Cardiac muscle cell (in vitro differentiated cells and primary cell): ENCODE results near the gene TMEM18. TPM values are rescaled to one million over a fixed set of nuclear protein-coding genes. Genes with fewer than 3 reads are reported as not detected.
"Not testable (repeated sequence)": the region's sequence is repeated elsewhere in the genome, so short reads cannot be mapped to it uniquely, and the experiment has no call there.

Experiments used
- DNase-seq, 2 donors: peaks; one replicate each; pipeline versions ENCODE4 v3.0.0 to v3.0.0-alpha.2; 2010 to 2017; ENCODE audit warnings: low read depth in 1 of 2, low spot score in 1 of 2
- H3K27ac ChIP-seq: fragments of 200-600 bp; sonication (generic); 2 replicates; pipeline ENCODE4 v1.5.1; 2016
- H3K27me3 ChIP-seq: fragments of 200-600 bp; sonication (generic); 2 replicates; pipeline ENCODE4 v1.6.0; 2016; ENCODE audit warnings: control low read depth
- H3K36me3 ChIP-seq: fragments of 200-600 bp; sonication (generic); 2 replicates; pipeline ENCODE4 v1.5.1; 2016; ENCODE audit warnings: control low read depth
- H3K4me1 ChIP-seq: fragments of 200-600 bp; sonication (generic); 2 replicates; pipeline ENCODE4 v1.8.1; 2017; ENCODE audit warnings: low read depth, mild to moderate bottlenecking, mixed run types
- H3K4me3 ChIP-seq: fragments of 200-600 bp; sonication (generic); 2 replicates; pipeline ENCODE4 v1.5.1; 2016; ENCODE audit warnings: mild to moderate bottlenecking
- H3K9me3 ChIP-seq: fragments of 200-600 bp; sonication (generic); 2 replicates; pipeline ENCODE4 v1.5.1; 2017; ENCODE audit warnings: low read depth, mild to moderate bottlenecking, control low read depth
- polyA plus RNA-seq: library from polyadenylated mRNA; unstranded; fragments of >200 nt; fragmentation: Nextera tagmentation; extraction: Ambion mirVana; gene quantifications from 2 replicates; pipeline ENCODE4 v1.2.1, GENCODE V29; 2016
- total RNA-seq: library from RNA; depleted of rRNA; stranded (reverse); fragments of >200 nt; gene quantifications from 2 replicates; pipeline ENCODE4 v1.2.3, GENCODE V29; 2016
- TF ChIP-seq, protein P1 (sequence below): IDR thresholded peaks from 2 replicates; pipeline ENCODE4 v1.5.1; 2012; ENCODE audit warnings: low read depth, mild to moderate bottlenecking, low read length

TMEM18 gene
- total and polyA plus RNA-seq, 2 experiments from 2014 or later, result 38.3 to 42.1 TPM

DNA sequence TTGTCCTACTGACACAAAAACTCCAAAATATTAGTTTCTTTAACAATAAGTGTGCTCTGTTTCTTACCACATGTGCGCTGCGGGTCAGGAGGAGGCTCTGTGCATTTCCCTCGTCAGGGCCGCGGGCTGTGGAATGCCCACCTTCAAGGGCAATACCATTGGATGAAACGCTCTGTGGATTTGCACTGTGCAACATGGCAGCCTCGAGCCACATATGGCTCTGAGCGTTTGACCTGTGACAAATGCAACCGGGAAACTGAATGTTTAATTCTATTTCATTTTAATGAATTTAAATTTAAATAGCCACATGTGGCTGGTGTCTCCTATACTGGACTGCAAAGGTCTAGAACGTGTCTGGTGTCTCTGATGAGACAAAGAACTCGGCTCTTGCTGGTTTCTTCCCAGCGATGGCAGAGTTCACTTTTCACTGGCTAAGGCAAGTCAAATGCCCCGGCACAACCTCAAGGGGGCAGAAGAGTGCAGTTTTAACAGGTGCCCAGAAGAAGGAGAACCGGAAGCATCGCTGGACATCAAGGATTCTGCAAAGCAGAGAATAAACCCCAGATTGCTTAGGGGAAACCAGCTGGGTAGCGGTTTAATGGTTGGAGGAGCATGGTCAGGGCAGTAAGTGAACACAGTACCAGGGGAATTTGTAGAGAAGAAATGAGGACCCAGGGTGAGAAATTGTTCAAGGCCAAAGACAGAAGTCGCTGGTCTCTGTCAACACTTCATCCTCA is 37.0 kb upstream of the TMEM18 start:
- Histone ChIP-seq H3K27me3 (peaks cover 11% of the 10 kb centered on the region), H3K36me3 (no peaks in the 10 kb centered on the region), H3K4me1 (no peaks in the 10 kb centered on the region), H3K27ac (no peak overlapping the region), H3K9me3 (no peaks in the 10 kb centered on the region), H3K4me3 (no peak overlapping the region)
- peak; percentile 61 to 77 for DNase-seq
- TF ChIP-seq, protein P1, sequence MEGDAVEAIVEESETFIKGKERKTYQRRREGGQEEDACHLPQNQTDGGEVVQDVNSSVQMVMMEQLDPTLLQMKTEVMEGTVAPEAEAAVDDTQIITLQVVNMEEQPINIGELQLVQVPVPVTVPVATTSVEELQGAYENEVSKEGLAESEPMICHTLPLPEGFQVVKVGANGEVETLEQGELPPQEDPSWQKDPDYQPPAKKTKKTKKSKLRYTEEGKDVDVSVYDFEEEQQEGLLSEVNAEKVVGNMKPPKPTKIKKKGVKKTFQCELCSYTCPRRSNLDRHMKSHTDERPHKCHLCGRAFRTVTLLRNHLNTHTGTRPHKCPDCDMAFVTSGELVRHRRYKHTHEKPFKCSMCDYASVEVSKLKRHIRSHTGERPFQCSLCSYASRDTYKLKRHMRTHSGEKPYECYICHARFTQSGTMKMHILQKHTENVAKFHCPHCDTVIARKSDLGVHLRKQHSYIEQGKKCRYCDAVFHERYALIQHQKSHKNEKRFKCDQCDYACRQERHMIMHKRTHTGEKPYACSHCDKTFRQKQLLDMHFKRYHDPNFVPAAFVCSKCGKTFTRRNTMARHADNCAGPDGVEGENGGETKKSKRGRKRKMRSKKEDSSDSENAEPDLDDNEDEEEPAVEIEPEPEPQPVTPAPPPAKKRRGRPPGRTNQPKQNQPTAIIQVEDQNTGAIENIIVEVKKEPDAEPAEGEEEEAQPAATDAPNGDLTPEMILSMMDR, result peak; percentile 73

DNA sequence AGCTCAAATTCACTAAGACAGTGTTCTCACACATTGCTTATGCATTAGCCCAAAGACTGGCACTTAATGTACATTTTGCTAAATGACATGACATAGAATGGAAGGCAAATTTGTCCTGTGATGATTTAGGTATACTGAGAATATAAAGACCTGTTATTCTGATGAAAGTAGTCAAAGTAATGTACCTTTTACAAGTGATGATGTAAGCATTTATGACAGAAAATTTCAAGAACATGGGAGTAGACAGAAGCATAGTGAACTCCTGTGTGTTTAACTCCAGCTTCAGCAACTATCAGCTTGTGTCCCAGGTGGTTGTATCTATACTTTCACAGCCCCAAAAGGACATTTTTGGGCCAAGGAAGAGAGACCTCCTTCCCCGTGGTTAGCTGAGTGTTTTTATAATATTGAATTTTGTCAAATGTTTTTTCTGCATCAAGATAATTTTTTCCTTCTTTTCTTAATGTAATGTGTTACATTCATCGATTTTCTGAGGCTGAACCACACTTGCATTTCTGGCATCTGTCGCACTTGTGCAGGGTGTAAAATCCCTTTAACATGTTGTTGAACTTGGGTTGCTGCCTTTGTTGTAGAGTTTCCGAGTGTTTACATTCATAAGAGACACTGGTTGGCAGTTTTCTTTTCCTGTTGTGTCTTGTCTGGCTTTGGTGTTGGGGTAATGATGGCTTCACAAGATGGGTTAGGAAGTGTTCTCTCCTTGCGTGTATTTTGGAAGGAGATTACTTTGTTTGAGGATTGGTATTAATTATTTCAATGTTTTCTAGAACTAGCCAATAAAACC is 33.9 kb upstream of the TMEM18 start:
- TF ChIP-seq, protein P1, result no peak
- no peak overlapping the region for H3K4me3 ChIP-seq
- no peak overlapping the region for H3K27ac ChIP-seq
- no peaks in the 10 kb centered on the region for H3K36me3 ChIP-seq
- DNase-seq, result no peak
- H3K4me1 ChIP-seq, result no peaks in the 10 kb centered on the region
- no peaks in the 10 kb centered on the region for H3K9me3 ChIP-seq
- H3K27me3 ChIP-seq, result peaks cover 11% of the 10 kb centered on the region

DNA sequence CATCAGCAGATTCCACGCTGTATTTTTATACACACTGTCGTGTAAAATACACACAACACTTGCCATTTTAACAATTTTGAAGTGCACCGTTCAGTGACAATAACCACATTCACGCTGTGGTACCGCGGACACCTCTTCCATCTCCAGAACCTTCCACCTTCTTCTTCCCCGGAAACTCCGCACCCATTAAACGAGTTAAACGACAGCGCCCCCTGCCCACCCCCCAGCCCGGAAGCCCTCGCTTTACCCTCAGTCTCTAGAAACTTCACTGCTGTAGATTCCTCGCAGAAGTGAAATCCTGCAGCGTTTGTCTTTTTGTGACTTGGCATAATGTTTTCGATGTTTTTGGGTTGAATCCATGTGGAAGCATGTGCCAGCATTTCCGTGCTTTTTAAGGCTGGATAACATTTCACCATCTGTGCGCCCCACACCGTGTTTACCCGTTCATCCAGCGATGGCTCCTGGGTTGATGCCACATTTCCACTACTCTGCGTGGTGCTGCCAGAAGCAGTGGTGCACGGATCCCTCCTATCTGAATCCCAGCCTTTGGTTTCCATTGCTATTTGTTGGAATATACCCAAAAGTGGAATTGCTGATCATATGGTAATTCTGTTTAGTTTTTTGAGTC is 32.0 kb upstream of the TMEM18 start:
- Histone ChIP-seq H3K4me1 (no peaks in the 10 kb centered on the region), H3K27ac (no peak overlapping the region), H3K27me3 (peaks cover 11% of the 10 kb centered on the region), H3K9me3 (no peaks in the 10 kb centered on the region), H3K36me3 (no peaks in the 10 kb centered on the region), H3K4me3 (no peak overlapping the region)
- TF ChIP-seq, protein P1, result no peak
- DNase-seq, result no peak

DNA sequence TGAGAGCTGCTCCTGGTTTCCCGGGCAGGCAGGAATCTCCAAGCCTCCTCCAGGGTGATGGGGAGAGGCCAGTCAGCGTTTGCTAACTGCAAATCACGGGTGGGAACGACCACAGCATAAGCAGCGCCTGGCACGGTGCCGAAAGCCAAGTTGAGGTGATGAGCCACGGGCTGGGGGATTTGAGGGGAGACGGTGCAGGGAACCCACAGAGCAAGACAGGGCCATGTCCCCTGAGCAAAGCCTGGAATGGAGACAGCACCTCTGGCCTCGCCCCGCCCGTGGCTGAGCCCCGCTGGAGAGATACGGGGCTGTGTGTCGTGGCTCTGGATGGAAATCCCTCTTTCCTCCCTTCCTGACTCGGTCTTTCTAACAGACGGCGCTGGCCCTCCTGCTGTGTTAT is 31.5 kb upstream of the TMEM18 start:
- TF ChIP-seq, protein P1, result no peak
- H3K27ac ChIP-seq, result no peak overlapping the region
- H3K4me3 ChIP-seq, result no peak overlapping the region
- H3K4me1 ChIP-seq, result no peaks in the 10 kb centered on the region
- no peaks in the 10 kb centered on the region for H3K36me3 ChIP-seq
- no peaks in the 10 kb centered on the region for H3K9me3 ChIP-seq
- DNase-seq, result no peak
- peaks cover 7% of the 10 kb centered on the region for H3K27me3 ChIP-seq

DNA sequence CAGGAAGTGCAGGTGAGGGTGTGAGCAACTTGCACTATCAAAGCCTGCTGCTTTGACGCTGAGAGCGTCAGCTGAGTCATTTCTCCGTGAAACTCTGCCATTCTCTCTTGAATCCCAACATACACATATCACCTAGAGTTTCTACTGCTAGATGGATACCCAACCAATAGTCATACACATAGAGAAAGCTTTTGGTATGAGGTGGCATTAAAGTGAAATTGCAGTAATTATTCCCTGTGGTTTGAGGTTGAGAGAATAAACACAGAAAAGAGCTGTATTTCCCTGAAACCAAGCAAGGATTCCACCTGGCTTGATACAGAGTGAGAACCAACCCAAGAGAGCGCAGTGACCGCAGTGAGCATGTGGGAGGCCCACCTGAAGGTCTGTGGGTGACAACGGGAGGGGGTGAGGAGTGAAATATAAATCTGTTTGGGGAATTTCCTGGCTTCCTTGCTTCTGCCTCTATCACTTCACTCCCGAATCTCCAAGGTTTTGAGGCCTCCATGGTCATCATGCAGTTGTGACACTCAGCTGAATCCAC is 28.8 kb upstream of the TMEM18 start:
- no peaks in the 10 kb centered on the region for H3K36me3 ChIP-seq
- no peaks in the 10 kb centered on the region for H3K9me3 ChIP-seq
- H3K27ac ChIP-seq, result no peak overlapping the region
- TF ChIP-seq, protein P1, result no peak
- no peaks in the 10 kb centered on the region for H3K4me1 ChIP-seq
- DNase-seq, result no peak
- no peak overlapping the region for H3K4me3 ChIP-seq
- H3K27me3 ChIP-seq, result no peaks in the 10 kb centered on the region

DNA sequence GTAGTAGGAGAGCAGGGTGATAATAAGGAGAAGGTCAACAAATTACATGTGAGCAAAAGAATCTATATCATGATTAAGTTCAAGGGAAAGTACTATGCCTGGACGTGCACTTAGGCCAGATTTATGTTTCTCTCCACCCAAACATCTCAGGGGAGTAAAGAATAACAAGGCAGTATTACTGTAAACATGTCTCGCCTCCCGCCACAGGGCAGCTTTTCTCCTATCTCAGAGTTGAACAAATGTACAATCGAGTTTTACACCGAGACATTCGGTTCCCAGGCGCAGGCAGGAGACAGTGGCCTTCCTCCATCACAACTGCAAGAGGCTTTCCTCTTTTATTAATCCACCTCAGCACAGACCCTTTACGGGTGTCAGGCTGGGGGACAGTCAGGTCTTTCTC is 25.6 kb upstream of the TMEM18 start:
- not testable (repeated sequence) for H3K27me3 ChIP-seq, H3K4me3 ChIP-seq, H3K36me3 ChIP-seq, H3K4me1 ChIP-seq, H3K27ac ChIP-seq, H3K9me3 ChIP-seq, DNase-seq
